Left ventricle myocardium superior (tissue), 1 donor: Measurements from ENCODE around the gene NRXN2. TPM values are rescaled to one million over a fixed set of nuclear protein-coding genes. Genes with fewer than 3 reads are reported as not detected.

ENCODE experiments used
- ATAC-seq: fragments of 200-7000 bp; cut with Tn5 transposase; one replicate; pipeline ENCODE4 v1.9.1; 2020; ENCODE audit warnings: mild to moderate bottlenecking, moderate library complexity
- DNase-seq: peaks from one replicate; pipeline ENCODE4 v3.0.0-alpha.2; 2020
- intact Hi-C: fragments of 100-400 bp; cut with micrococcal nuclease; formaldehyde crosslinking; loops from one replicate; pipeline ENCODE4 v1.11.0; 2022
- total RNA-seq: library from RNA; stranded (reverse); fragmentation: NEBNext Ultra II Directional; extraction: Animal tissue kit (Norgen Biotek cat#: 25700); gene quantifications from one replicate; pipeline ENCODE4 v1.2.1, GENCODE V29; 2021
- donor health status: DM: no; HTN: yes; CAD: no; lungs with severe emphysema.

The NRXN2 gene
- total RNA-seq, 1 donor from 2014 or later, result 0.97 TPM

DNA sequence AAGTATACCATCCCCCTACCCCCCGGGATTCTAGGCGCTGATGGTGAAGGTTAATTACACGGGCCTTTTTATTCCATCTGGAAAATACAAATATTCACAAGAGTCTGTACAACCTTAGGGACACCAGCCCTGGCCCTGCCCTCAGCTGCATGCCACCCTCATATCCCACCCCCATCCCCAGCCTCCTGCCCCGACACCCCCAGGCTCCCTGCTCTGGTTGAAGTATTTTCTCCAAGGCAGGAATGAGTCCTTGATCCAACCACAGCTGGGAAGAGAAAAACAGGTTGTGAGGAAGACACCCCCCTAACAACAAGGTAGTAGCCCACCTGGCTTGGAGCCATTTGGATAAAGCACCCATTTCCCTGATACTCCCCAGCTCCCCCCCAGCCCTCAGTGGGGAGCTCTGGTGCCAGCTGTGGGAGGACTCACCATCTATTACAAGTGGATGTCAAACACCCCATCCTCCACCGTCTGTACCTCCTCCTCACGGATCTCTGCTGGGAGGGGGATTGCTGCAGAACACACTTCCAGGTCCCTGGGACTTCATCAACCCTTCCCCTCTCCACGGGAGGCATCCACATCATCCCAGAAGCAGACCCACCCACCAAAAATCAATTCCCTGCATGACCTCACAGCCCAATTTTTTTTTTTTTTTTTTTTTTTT lies 4.0 kb upstream of the NRXN2 start:
- no peak for ATAC-seq
- intact Hi-C loops, result no loop called here
- no peak for DNase-seq

DNA sequence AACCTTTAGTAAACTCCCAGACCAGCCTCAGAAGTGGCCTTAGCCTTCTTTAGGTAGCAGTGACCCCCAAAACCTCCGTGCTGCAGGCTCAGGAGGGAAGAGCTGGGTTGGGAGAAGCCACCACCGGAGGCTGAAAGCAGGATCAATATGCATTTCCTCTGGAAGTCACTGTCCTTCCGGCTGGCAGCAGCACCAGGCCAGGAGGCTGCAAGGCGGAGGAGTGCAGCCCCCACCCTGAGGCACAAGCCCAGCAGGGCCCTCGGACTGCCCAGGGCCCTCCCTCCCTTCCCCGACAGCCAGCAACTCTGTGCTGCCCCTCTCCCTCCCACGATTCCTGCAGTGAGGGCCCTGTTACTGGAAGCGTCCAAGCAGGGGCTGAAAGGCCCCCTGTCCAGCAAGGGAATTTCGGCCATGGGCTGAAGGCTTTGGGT lies 3.2 kb upstream of the NRXN2 start:
- intact Hi-C loops, result no loop called here

DNA sequence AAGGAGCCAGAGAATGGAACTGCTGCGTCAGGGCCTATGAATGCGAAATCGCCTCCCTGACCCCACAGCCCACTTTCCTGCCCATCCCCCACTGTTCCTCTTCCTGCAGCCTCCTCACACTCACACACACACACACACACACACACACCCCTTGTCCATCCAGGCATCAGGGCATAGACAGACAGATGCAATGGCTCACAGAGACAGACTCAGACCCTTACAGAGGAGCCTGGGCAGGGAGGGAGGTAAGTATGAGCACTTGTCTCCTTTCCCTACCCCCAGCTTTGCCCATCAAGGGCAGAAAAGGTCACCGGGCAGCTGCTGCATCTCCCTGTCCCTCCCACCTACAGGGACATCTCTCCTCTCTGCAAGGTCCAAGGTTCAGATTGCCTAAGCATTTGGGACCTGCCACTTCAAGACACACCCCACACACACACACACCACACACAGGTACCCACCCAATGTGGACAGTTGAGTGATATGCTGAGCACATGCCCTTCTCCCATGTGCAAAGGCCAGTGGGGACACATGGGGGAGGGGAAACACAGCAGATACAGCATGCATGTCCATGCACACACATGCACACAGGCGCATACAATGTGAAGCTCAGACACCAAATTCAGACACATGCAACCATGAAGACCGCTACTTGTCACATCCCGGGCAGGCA lies 2.0 kb upstream of the NRXN2 start:
- ATAC-seq (no peak), DNase-seq (no peak)
- intact Hi-C loops, result no loop called here

More for the DNA sequence above, 3.2 kb upstream of the NRXN2 start:
- no peak for ATAC-seq
- no peak for DNase-seq

DNA sequence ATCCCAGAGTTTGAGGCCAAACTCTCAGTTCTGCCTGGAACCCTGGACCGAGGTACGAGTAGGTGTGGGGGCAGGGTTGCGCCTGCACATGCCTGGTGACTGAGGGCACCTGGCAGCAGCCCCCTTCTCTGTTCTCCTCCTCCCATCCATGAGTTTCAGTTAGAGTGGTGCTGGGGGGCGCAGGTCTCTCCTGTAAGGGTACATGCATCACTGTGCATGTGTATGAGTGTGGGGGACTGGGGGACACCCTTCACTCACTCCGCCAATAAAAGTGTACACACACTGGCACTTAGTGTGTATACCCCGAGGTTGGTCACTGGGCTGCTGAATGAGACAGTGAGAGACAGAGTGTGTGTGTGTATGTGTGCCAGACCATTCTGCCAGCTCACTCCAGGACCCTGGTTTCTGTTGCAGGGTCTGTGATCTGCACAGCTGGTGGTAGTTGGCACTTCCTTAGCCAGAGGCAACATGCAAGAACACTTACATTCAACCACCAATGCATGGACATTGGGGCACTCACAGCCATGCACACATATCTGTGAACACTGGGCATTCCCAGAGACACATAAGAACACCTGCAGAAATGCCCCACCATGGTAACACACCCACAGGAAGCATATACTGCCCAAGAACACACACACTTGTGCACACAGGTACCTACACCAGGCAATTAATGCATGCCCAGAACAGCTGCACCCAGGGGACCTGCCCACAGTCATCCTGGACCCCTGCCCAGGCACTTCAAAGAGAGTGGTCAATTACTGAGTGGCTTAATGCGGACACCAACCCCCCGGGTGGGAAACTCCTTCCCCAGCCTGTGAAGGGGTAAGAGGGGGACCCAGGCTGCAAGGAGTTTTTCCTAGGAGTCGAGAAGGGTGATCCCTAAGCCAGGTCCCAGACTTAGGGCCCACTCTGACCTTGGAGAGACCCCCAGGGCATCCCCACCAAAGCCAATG lies 1.2 kb upstream of the NRXN2 start:
- no peak for ATAC-seq
- no peak for DNase-seq
- intact Hi-C loops, result no loop called here

DNA sequence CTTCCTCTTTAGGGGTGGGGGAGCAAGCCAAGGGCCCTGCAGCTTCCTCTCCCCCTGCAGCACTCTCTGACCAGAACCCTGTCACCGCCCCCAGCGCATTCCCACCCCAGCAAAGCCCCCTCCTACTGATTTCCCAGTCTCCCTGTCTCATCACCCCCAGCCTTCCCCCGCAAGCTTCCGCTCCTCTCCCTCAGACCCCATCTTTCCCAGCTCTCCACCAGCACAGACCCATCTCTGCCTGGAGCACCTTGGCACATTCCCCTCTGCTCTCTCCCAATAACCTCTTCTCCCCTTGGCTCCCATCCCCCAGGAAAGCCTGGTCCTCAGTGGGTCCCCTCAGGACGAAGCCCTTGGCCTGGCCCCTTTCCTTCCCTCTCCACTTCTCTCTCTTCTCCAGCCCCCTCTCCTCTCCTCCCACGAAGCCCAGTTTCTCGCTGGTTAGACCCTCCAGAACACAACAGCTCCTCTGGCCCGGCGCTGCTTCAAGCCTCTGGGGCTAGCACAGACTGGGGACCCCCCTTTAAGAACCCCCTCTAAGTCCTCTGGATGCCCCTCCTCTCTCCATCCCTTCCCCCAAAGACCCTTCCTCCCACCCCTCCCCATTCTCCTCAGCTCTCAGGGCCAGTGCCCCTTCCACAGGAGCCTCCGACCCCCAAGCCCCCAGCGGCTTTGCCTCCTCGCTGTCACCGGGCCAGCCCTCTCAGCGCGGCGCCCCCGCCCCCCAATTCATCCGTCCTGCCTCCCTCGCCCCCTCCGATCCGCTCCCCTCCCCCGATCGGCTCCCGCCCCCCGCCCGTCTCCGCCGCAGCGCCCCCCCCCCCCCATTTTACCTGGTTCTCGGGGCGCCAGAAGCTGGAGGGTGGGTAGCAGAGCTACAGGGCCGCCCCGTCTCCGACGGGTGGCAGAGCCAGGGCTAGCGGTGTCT lies 594 bp downstream of the NRXN2 start:
- ATAC-seq, result no peak
- intact Hi-C loops, result no loop called here
- no peak for DNase-seq

DNA sequence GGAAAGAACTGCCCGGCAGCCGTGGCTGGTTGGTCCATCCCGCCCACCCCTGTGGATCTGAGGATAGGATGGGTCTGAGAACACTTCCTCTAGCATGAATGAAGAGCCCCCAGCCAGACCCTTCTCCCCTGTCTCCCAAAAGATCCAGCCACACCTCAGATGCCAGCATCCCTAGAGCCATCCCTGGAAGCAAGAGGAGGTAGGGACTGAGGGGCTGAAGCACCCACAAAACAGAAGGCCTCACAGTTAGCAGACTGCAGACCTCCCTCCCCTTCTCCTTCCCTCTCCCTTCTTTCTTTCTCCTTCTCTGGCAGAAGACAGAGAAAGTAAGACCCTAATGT lies 1.7 kb downstream of the NRXN2 start:
- ATAC-seq, result no peak
- no peak for DNase-seq
- intact Hi-C loops, result no loop called here

DNA sequence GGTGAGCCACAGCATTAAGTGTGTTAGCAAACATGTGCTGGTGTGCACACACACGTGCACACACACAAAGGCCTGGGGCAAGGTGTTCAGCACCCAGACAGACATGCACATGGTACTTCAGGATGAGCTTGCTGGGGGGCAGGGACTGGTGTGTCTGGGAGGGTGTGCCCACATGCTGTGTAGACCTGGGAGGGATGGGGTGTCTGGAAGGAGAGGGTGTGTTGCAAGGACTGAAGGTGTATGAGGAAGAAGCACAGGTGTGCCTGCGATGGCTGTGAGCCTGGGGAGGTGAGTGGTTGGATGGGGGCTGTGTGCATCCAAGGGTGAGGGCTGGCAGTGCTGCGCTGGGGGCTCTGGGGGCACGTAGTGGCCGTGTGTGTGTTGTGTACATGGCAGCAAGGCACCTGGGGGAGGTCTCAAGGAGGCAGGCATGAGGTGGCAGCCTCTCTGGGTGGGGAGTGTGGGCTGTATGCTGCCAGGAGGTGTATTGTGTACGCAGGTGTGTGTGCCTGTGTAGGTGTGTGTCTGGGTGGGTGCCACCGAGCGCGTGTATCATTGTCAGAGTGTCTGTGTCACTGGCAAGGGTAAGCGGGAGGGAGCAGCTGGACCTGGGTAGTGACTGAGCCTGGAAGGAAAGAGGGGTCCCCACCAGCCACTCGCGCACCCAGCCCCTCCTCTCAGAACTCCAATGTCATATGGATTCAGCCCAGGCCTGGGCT lies 2.2 kb downstream of the NRXN2 start:
- intact Hi-C loops, result no loop called here
- ATAC-seq (no peak), DNase-seq (no peak)

DNA sequence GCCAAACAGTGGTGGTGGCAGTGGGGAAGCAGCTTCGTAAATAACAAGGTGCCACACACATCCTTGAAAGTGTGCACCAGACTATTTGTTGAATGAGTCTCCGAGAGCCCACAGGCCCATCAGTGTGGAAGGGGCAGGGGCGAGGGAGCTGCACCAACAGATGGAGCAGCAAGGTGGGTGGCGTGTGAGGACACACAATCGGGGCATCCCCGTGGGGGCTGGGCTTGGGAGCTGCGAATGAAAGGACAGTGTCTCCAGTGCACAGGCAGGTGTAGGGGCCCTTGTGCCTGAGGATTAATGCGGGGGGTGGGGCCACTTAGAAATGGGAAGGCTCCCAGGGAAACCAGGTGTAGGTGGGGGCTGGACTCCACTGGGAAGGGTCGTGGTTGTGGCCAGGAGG lies 2.8 kb downstream of the NRXN2 start:
- intact Hi-C loops, result no loop called here

DNA sequence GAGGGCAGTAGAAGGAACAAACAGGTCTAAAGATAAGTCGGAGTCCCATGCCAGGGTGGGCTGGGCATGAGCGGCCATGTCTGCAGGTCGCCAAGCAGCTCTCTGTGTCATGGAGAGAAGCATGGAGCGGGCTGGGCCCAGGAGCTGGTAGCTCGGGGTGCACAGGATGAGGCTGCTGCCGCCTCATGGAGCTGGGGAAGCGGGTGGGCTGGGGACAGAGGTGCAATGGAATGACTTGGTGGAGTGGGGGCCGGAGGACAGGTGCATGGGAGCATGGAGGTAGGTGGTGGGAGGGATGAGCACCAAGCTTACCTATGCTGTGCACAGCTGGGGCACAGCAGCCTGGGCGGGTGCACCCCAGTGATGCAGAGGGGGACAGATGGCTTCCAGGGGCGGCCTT lies 3.6 kb downstream of the NRXN2 start:
- intact Hi-C loops, result no loop called here
- DNase-seq (no peak), ATAC-seq (no peak)

More for the DNA sequence above, 2.8 kb downstream of the NRXN2 start:
- DNase-seq, result no peak
- ATAC-seq, result no peak

DNA sequence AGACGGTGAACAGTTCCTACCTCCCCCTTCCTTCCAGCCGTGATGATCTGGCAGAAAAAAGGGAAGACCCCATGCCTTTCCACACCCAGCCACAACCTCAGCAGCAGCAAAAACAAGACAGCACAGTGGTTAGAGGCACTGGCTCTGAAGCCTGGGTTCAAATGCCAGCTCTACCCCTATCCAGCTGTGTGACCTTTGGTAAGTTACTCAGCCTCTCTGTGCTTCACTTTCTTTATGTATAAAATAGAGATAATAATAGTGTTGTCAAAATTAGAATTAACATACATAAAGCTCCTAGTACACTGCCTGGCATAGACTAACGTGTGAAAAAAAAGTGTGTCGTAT lies 4.2 kb downstream of the NRXN2 start:
- ATAC-seq (no peak), DNase-seq (no peak)
- intact Hi-C loops, result no loop called here

DNA sequence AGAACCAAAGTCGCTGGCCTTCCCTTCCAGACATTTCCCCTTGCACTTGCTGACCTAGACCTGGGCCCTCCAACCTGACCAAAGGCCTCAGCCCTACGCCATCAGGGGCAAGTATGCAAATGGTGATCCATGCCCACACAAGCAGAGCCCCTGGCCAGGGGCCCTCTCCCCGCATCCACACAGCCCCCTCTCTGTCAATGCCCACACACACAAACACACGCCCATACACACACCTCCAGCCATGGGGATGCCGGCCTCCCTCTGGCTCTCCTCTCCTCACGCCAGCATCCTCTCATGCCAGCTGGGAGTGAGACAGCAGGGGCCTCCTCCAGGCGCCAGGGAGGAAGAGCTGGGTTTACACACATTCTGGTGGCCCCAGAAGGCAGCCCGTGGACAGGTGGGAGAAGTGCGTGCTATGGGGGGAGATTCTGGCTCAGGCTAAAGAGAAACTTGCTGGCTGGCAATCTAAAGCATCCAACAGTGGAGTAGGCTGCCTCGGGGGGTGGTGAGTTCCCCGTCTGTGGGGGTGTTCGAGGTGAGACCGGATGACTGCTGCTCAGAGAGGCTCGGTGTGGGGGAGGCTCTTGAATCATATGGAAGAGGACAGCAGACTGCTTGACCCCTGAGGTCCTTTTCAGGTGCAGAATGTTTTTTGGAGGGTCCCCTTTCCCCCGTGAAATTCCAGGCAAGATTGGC lies 4.8 kb downstream of the NRXN2 start:
- no peak for ATAC-seq
- intact Hi-C loops, result no loop called here
- DNase-seq, result no peak

DNA sequence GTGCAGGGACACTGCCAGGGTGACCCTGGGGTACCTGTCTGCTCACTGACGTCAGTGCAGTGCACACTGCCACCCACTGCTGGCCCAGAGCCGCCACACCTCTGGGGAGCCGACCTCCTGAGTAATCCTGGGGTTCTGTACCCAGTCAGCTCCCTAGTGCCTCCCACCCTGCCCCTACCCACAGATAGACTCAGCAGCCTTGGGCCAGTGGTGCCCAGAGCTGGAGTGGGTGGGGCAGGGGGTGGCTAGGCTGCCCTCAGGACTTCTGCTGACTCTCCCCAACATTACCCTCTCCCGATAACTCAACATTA lies 5.8 kb downstream of the NRXN2 start:
- ATAC-seq, result no peak
- no peak for DNase-seq
- intact Hi-C loops, result no loop called here

DNA sequence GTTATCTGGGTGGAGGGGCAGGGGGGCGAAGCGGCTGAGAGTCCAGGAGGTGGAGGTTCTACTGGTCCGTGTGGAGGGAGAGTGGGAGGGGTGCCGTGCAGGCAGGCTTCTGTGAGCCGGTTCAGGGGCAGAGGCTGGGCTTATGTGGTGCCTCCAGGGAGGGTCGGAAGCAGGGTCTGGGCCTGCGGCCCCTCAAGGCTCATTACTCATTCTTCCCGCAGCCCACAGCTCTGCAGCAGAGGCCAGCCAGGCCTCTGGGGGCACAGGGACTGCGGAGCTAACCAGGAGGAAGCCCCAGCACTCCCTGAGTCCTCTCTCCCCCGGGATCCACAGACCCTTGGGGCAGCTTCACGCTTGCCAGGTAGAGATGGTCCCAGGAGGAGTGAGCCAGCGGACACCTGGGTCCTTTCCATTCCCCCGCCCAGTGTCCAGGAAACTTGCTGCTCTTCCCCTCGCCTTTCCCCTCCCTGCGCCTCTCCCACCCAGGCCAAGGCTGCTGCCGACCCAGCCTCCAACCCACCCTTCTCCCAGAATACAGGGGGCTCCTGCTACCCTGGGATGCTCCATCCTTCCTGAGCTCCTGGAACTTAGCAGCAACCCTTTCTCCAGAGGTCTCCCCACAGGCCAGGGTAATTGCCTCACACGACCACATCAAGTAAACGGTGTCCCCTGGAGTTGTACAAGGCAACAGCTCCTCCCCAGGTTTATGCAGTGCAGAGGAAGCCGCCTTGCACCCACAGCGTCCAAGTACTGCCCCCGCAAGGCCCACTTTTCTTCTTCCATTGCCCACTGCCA lies 6.3 kb downstream of the NRXN2 start:
- DNase-seq, result no peak
- no peak for ATAC-seq
- intact Hi-C loops, result no loop called here

DNA sequence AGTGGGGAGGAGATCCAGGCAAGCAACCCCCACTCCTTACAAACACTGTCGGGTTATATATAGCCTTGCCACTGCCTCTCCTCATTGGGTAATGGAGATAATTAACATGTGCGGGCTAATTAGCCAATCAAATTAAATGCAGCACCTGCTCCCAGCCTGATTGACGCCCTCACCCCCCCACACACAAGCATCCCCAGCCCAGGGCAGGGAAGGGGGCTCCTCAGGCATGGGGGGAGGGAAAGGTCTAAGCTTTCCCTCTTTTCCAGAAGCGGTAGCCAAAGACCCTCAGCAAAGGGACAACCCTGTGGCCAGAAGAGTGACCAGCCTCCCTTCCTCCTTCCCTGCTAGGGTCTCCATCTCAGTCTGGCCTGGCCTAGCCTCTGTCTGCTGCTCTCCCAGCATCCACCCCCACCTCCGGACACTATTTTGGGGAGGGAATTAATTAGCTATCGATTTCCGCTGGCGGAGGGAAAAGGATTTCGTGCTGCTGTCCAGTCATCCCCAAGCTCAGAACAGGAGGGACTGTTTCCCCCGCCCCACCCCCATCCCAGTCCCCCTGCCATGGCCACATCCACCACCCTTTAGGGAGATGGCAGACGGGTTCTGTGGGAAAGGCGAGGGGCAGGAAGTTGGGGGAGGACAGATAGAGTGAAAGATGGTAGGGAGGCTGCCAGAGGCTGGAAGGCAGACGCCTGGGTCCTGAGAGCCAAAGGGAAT lies 7.1 kb downstream of the NRXN2 start:
- intact Hi-C loops, result no loop called here
- no peak for DNase-seq

DNA sequence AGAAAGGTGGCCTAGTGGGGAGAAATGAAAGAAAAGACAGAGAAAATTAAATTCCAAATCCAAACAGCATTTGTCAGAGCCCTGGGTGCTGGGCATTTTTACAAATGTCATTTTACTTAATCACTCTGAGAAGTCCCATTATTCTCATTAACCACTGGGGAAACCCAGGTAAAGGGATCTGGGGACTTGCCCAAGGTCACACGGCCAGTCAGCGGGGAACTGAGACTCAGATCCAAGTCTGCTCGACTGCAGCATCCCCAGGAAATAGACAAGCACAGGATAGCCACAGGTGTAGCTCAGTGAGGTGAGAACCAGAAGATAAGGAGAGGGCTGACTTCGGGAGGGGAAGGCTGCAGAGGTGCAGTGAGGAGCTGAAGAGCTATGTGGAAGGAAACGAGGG lies 7.9 kb downstream of the NRXN2 start:
- ATAC-seq, result no peak
- intact Hi-C loops, result no loop called here
- DNase-seq, result no peak

More for the DNA sequence above, 7.1 kb downstream of the NRXN2 start:
- no peak for ATAC-seq

DNA sequence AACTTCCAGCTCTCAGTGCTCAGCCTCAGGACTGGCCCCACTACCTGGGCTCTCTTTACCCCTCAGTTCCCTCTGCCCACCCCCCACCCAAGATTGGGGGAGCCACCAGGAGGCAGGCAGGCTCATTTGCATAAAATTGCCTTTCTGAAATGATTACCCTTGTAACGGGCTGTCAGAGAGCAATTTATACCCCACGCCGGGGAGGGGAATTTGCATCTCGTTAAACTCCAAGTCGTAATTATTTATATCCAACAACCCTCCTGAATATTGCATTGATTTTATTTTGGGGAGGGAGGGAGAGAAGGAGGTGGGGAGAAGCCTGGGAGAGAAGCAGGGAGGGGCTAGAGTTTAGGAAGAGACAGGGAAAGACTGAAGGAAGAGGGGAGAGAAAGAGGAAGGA lies 8.3 kb downstream of the NRXN2 start:
- DNase-seq, result no peak
- ATAC-seq, result no peak
- intact Hi-C loops, result no loop called here
